ENCODE measurements around the gene GVQW3. TPM values are rescaled to one million over a fixed set of nuclear protein-coding genes. Genes with fewer than 3 reads are reported as not detected.

Gene GVQW3
- total RNA-seq, 1 experiment from 2014 or later = 7.7 TPM

GRCh38 chr11:76339221-76339620 lies 41.9 kb upstream of the GVQW3 start:
- Mint-ChIP-seq H3K9me3 (peaks cover 26% of the 10 kb centered on the region), H3K27ac (no peak overlapping the region), H3K4me3 (no peak overlapping the region), H3K36me3 (peaks cover 24% of the 10 kb centered on the region), H3K4me1 (no peaks in the 10 kb centered on the region), H3K27me3 (ENCODE audit: low read depth) (peaks cover 4% of the 10 kb centered on the region; the same call in 1 of the 2 replicates)
- ATAC-seq (no peak), DNase-seq (ENCODE audit: low spot score) (no peak)
- CTCF ChIA-PET = no interaction called here
- TF ChIP-seq CREB1 (CRISPR knock-in tag; IDR thresholded peaks at IDR 0.05) (no peak), NFATC4 (CRISPR knock-in tag; IDR thresholded peaks at IDR 0.05) (no peak), ZNF512 (CRISPR knock-in tag; IDR thresholded peaks at IDR 0.05; ENCODE audit: borderline replicate concordance) (no peak), OVOL2 (CRISPR knock-in tag; IDR thresholded peaks at IDR 0.05; ENCODE audit: borderline replicate concordance) (no peak), RORB (CRISPR knock-in tag; IDR thresholded peaks at IDR 0.05) (no peak), CDX4 (CRISPR knock-in tag; IDR thresholded peaks at IDR 0.05; ENCODE audit: borderline replicate concordance) (no peak), MXD4 (CRISPR knock-in tag; IDR thresholded peaks at IDR 0.05; ENCODE audit: borderline replicate concordance) (no peak), SP1 (CRISPR knock-in tag; conservative IDR thresholded peaks at IDR 0.05) (no peak), ELF4 (CRISPR knock-in tag; IDR thresholded peaks at IDR 0.05; ENCODE audit: low read depth) (no peak), HMGA2 (CRISPR knock-in tag; IDR thresholded peaks at IDR 0.05) (no peak), ETV6 (CRISPR knock-in tag; IDR thresholded peaks at IDR 0.05) (no peak), AR (CRISPR knock-in tag; IDR thresholded peaks at IDR 0.05) (no peak), ZMAT4 (CRISPR knock-in tag; IDR thresholded peaks at IDR 0.05) (no peak)
- TF ChIP-seq, protein P1, sequence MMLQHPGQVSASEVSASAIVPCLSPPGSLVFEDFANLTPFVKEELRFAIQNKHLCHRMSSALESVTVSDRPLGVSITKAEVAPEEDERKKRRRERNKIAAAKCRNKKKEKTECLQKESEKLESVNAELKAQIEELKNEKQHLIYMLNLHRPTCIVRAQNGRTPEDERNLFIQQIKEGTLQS (CRISPR knock-in tag; conservative IDR thresholded peaks at IDR 0.05) = no peak
- TF ChIP-seq, protein P2, sequence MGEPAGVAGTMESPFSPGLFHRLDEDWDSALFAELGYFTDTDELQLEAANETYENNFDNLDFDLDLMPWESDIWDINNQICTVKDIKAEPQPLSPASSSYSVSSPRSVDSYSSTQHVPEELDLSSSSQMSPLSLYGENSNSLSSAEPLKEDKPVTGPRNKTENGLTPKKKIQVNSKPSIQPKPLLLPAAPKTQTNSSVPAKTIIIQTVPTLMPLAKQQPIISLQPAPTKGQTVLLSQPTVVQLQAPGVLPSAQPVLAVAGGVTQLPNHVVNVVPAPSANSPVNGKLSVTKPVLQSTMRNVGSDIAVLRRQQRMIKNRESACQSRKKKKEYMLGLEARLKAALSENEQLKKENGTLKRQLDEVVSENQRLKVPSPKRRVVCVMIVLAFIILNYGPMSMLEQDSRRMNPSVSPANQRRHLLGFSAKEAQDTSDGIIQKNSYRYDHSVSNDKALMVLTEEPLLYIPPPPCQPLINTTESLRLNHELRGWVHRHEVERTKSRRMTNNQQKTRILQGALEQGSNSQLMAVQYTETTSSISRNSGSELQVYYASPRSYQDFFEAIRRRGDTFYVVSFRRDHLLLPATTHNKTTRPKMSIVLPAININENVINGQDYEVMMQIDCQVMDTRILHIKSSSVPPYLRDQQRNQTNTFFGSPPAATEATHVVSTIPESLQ (CRISPR knock-in tag; IDR thresholded peaks at IDR 0.05) = no peak
- TF ChIP-seq, protein P3, sequence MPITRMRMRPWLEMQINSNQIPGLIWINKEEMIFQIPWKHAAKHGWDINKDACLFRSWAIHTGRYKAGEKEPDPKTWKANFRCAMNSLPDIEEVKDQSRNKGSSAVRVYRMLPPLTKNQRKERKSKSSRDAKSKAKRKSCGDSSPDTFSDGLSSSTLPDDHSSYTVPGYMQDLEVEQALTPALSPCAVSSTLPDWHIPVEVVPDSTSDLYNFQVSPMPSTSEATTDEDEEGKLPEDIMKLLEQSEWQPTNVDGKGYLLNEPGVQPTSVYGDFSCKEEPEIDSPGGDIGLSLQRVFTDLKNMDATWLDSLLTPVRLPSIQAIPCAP (CRISPR knock-in tag; IDR thresholded peaks at IDR 0.05) = no peak
- POLR2A ChIA-PET = no interaction called here

DNA sequence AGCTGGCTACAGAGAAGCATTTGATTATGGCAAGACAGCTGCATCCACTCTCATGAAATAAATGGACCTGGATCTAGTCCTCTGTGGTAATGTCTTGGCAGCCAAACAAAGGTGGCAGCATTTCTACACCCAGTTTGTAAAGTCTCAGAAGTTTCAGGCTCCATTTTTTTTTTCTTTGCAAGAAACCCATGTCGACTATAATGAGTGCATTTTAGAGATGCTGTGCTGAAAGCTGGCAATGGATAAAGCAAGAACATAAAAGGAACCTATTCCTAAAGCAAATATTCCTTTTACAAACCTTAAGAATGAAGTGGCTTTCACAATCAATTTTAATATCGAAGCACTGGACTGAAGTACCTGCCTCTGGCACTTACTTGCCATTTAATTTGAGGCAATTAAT lies 33.7 kb upstream of the GVQW3 start:
- ChIA-PET POLR2A (no interaction called here), CTCF (no interaction called here)
- Mint-ChIP-seq H3K27ac (no peak overlapping the region), H3K4me1 (no peaks in the 10 kb centered on the region), H3K9me3 (no peaks in the 10 kb centered on the region), H3K27me3 (ENCODE audit: low read depth) (no peaks in the 10 kb centered on the region), H3K36me3 (peaks cover 14% of the 10 kb centered on the region), H3K4me3 (no peak overlapping the region)
- ATAC-seq (no peak), DNase-seq (ENCODE audit: low spot score) (no peak)
- no peak for TF ChIP-seq TCF7 (CRISPR knock-in tag; IDR thresholded peaks at IDR 0.05; ENCODE audit: low read depth)
- no peak for TF ChIP-seq GRHL2 (CRISPR knock-in tag; IDR thresholded peaks at IDR 0.05; ENCODE audit: insufficient replicate concordance, severe bottlenecking)
- no peak for TF ChIP-seq NR3C1 (CRISPR knock-in tag; conservative IDR thresholded peaks at IDR 0.05; ENCODE audit: low read depth)
- no peak for TF ChIP-seq GTF2I (CRISPR knock-in tag; conservative IDR thresholded peaks at IDR 0.05)
- no peak for TF ChIP-seq PRDM15 (CRISPR knock-in tag; IDR thresholded peaks at IDR 0.05)

Data from WTC11 (cell line).